Skeletal muscle tissue (tissue), 4 donors: ENCODE results near the gene KLHL3. TPM values are rescaled to one million over a fixed set of nuclear protein-coding genes. Genes with fewer than 3 reads are reported as not detected.

Experiments used
- H3K27ac ChIP-seq: one replicate; pipeline ENCODE4 v1.7.0; 2013; ENCODE audit warnings: mild to moderate bottlenecking, low read depth, low read length, inconsistent platforms
- H3K27me3 ChIP-seq, 3 donors: one replicate each; pipeline ENCODE4 v1.7.0; 2013; ENCODE audit warnings: low read length in 3 of 3; ENCODE audit not compliant: control insufficient read depth in 3 of 3, insufficient read depth in 3 of 3
- H3K36me3 ChIP-seq, 3 donors: one replicate each; pipeline ENCODE4 v1.7.0; 2013; ENCODE audit warnings: low read length in 3 of 3; ENCODE audit not compliant: control insufficient read depth in 3 of 3, insufficient read depth in 3 of 3
- H3K4me1 ChIP-seq, 3 donors: one replicate each; pipeline ENCODE4 v1.7.0; 2013; ENCODE audit warnings: low read length in 3 of 3, mild to moderate bottlenecking in 3 of 3; ENCODE audit not compliant: control insufficient read depth in 3 of 3, insufficient read depth in 3 of 3
- H3K4me3 ChIP-seq, 3 donors: one replicate each; pipeline ENCODE4 v1.7.0; 2013; ENCODE audit warnings: low read length in 3 of 3
- H3K9ac ChIP-seq, 3 donors: one replicate each; pipeline ENCODE4 v1.7.0; 2013; ENCODE audit warnings: low read length in 3 of 3, mild to moderate bottlenecking in 3 of 3, moderate library complexity in 2 of 3, low read depth in 1 of 3
- H3K9me3 ChIP-seq, 3 donors: one replicate each; pipeline ENCODE4 v1.7.0; 2013; ENCODE audit warnings: low read length in 3 of 3; ENCODE audit not compliant: control insufficient read depth in 3 of 3
- total RNA-seq: library from RNA; depleted of rRNA; stranded (reverse); fragments of >200 nt; gene quantifications from one replicate; pipeline ENCODE4 v1.2.3, GENCODE V29; 2014
- donor health status: Osteomylitis.

KLHL3 gene
- total RNA-seq, 1 donor from 2014 or later, result 4.2 TPM

- Histone ChIP-seq H3K4me3 (no peak overlapping the region), H3K9me3 (peaks cover 0 to 2% (median 0%) of the 10 kb centered on the region in 3 donors), H3K9ac (no peak overlapping the region), H3K36me3 (peaks cover 0 to 10% (median 0%) of the 10 kb centered on the region in 3 donors), H3K27ac (no peak overlapping the region), H3K4me1 (no peaks in the 10 kb centered on the region), H3K27me3 (no peaks in the 10 kb centered on the region)
Observed at GRCh38 chr5:137642091-137642490, 93.8 kb downstream of the KLHL3 start.

GRCh38 chr5:137641148-137641547 is 94.7 kb downstream of the KLHL3 start:
- H3K27me3 ChIP-seq, result no peaks in the 10 kb centered on the region
- H3K27ac ChIP-seq, result no peak overlapping the region
- peaks cover 0 to 10% (median 0%) of the 10 kb centered on the region in 3 donors for H3K36me3 ChIP-seq
- H3K4me3 ChIP-seq, result no peak overlapping the region
- peaks cover 0 to 2% (median 0%) of the 10 kb centered on the region in 3 donors for H3K9me3 ChIP-seq
- H3K4me1 ChIP-seq, result no peaks in the 10 kb centered on the region
- no peak overlapping the region for H3K9ac ChIP-seq

GRCh38 chr5:137639645-137640044 is 96.2 kb downstream of the KLHL3 start:
- H3K4me1 ChIP-seq, result no peaks in the 10 kb centered on the region
- H3K9ac ChIP-seq, result no peak overlapping the region
- peaks cover 0 to 10% (median 0%) of the 10 kb centered on the region in 3 donors for H3K36me3 ChIP-seq
- H3K27ac ChIP-seq, result no peak overlapping the region
- H3K27me3 ChIP-seq, result no peaks in the 10 kb centered on the region
- H3K9me3 ChIP-seq, result peaks cover 0 to 2% (median 0%) of the 10 kb centered on the region in 3 donors
- H3K4me3 ChIP-seq, result no peak overlapping the region

- H3K36me3 ChIP-seq, result peaks cover 0 to 10% (median 0%) of the 10 kb centered on the region in 3 donors
- H3K4me3 ChIP-seq, result no peak overlapping the region
- peaks cover 0 to 2% (median 0%) of the 10 kb centered on the region in 3 donors for H3K9me3 ChIP-seq
- H3K27ac ChIP-seq, result no peak overlapping the region
- H3K9ac ChIP-seq, result no peak overlapping the region
- no peaks in the 10 kb centered on the region for H3K4me1 ChIP-seq
- no peaks in the 10 kb centered on the region for H3K27me3 ChIP-seq
Observed at GRCh38 chr5:137638841-137639240, 97.0 kb downstream of the KLHL3 start.

GRCh38 chr5:137636830-137637714 is 98.8 kb downstream of the KLHL3 start:
- Histone ChIP-seq H3K9ac (no peak overlapping the region), H3K4me3 (no peak overlapping the region), H3K36me3 (peaks cover 0 to 10% (median 0%) of the 10 kb centered on the region in 3 donors), H3K27ac (no peak overlapping the region), H3K27me3 (no peaks in the 10 kb centered on the region), H3K4me1 (no peaks in the 10 kb centered on the region), H3K9me3 (peaks cover 0 to 2% (median 0%) of the 10 kb centered on the region in 3 donors)

GRCh38 chr5:137636099-137636498 is 99.8 kb downstream of the KLHL3 start:
- no peak overlapping the region for H3K27ac ChIP-seq
- no peak overlapping the region for H3K4me3 ChIP-seq
- H3K9ac ChIP-seq, result no peak overlapping the region
- no peaks in the 10 kb centered on the region for H3K4me1 ChIP-seq
- no peaks in the 10 kb centered on the region for H3K27me3 ChIP-seq
- peaks cover 0 to 10% (median 0%) of the 10 kb centered on the region in 3 donors for H3K36me3 ChIP-seq
- peaks cover 0 to 2% (median 0%) of the 10 kb centered on the region in 3 donors for H3K9me3 ChIP-seq

- H3K27me3 ChIP-seq, result no peaks in the 10 kb centered on the region
- no peak overlapping the region for H3K27ac ChIP-seq
- H3K36me3 ChIP-seq, result peaks cover 0 to 10% (median 0%) of the 10 kb centered on the region in 3 donors
- H3K4me1 ChIP-seq, result no peaks in the 10 kb centered on the region
- peaks cover 0 to 2% (median 0%) of the 10 kb centered on the region in 3 donors for H3K9me3 ChIP-seq
- no peak overlapping the region for H3K9ac ChIP-seq
- H3K4me3 ChIP-seq, result no peak overlapping the region
Observed at GRCh38 chr5:137635521-137635921, 100.4 kb downstream of the KLHL3 start.

- Histone ChIP-seq H3K9ac (no peak overlapping the region), H3K4me3 (no peak overlapping the region), H3K27me3 (no peaks in the 10 kb centered on the region), H3K9me3 (peaks cover 0 to 2% (median 0%) of the 10 kb centered on the region in 3 donors), H3K27ac (no peak overlapping the region), H3K36me3 (peaks cover 0 to 9% (median 0%) of the 10 kb centered on the region in 3 donors), H3K4me1 (peaks cover 3 to 9% (median 3%) of the 10 kb centered on the region in 3 donors)
Observed at GRCh38 chr5:137633896-137634295, 102.0 kb downstream of the KLHL3 start.

GRCh38 chr5:137632716-137633115 is 103.2 kb downstream of the KLHL3 start:
- Histone ChIP-seq H3K36me3 (peaks cover 0 to 5% (median 2%) of the 10 kb centered on the region in 3 donors), H3K27me3 (no peaks in the 10 kb centered on the region), H3K9ac (no peak overlapping the region)

GRCh38 chr5:137631453-137631852 is 104.4 kb downstream of the KLHL3 start:
- Histone ChIP-seq H3K4me3 (no peak overlapping the region), H3K36me3 (peaks cover 0 to 2% (median 0%) of the 10 kb centered on the region in 3 donors), H3K4me1 (peaks cover 3 to 9% (median 6%) of the 10 kb centered on the region in 3 donors), H3K27me3 (no peaks in the 10 kb centered on the region), H3K27ac (no peak overlapping the region), H3K9ac (no peak overlapping the region), H3K9me3 (no peaks in the 10 kb centered on the region)

More at GRCh38 chr5:137632716-137633115, 103.2 kb downstream of the KLHL3 start:
- Histone ChIP-seq H3K4me1 (peaks cover 3 to 9% (median 5%) of the 10 kb centered on the region in 3 donors), H3K27ac (no peak overlapping the region), H3K9me3 (peaks cover 0 to 2% (median 0%) of the 10 kb centered on the region in 3 donors), H3K4me3 (no peak overlapping the region)
